ENCODE data around the gene TRAM2. TPM values are rescaled to one million over a fixed set of nuclear protein-coding genes. Genes with fewer than 3 reads are reported as not detected.

TRAM2 gene
- total RNA-seq, 1 experiment from 2014 or later = 21.3 TPM

- Histone ChIP-seq H3K9me2 (ENCODE audit: insufficient read depth) (no peaks in the 10 kb centered on the region), H3K79me2 (ENCODE audit: insufficient read depth, low read length) (peaks cover 14% of the 10 kb centered on the region; the same call in 1 of the 2 replicates), H4K20me1 (ENCODE audit: insufficient read depth) (no peaks in the 10 kb centered on the region), H2AFZ (ENCODE audit: low read depth, low read length, poor library complexity, severe bottlenecking) (no peak overlapping the region), H3K4me3 (replicated peaks in 1 of 2; ENCODE audit: low read depth in 1 of 2, low read length in 2 of 2) (no peak overlapping the region), H3K27me3 (ENCODE audit: insufficient read depth, low read length) (no peaks in the 10 kb centered on the region), H3K9ac (ENCODE audit: low read length) (no peak overlapping the region), H3K4me1 (ENCODE audit: control insufficient read depth in 1 of 2, insufficient read depth in 2 of 2, low read length in 2 of 2) (peaks cover 0 to 10% of the 10 kb centered on the region in 2 experiments; a peak in 1 of 4 replicates), H3K9me3 (ENCODE audit: control insufficient read depth in 1 of 2, insufficient read depth in 1 of 2, low read depth in 1 of 2, low read length in 2 of 2) (no peaks in the 10 kb centered on the region), H3K27ac (ENCODE audit: low read depth, low read length) (no peak overlapping the region), H3K4me2 (ENCODE audit: low read length) (no peak overlapping the region), H3K36me3 (ENCODE audit: control insufficient read depth in 1 of 2, insufficient read depth in 2 of 2, low read length in 2 of 2) (no peaks in the 10 kb centered on the region)
- no TSS peak for BruUV-seq (replicated peaks)
- ChIA-PET RAD21 (ENCODE audit: low non-redundant PET in 1 of 2, low total read pairs in 2 of 2, uncharacterized antibody in 2 of 2, unreplicated experiment in 2 of 2) (no interaction called here), CTCF (no interaction called here), POLR2A (no interaction called here)
- no peak for TF ChIP-seq POLR2A (IDR thresholded peaks at IDR 0.05; ENCODE audit: borderline replicate concordance, extremely low read depth, insufficient read depth, insufficient read length)
- TF ChIP-seq, protein P1, sequence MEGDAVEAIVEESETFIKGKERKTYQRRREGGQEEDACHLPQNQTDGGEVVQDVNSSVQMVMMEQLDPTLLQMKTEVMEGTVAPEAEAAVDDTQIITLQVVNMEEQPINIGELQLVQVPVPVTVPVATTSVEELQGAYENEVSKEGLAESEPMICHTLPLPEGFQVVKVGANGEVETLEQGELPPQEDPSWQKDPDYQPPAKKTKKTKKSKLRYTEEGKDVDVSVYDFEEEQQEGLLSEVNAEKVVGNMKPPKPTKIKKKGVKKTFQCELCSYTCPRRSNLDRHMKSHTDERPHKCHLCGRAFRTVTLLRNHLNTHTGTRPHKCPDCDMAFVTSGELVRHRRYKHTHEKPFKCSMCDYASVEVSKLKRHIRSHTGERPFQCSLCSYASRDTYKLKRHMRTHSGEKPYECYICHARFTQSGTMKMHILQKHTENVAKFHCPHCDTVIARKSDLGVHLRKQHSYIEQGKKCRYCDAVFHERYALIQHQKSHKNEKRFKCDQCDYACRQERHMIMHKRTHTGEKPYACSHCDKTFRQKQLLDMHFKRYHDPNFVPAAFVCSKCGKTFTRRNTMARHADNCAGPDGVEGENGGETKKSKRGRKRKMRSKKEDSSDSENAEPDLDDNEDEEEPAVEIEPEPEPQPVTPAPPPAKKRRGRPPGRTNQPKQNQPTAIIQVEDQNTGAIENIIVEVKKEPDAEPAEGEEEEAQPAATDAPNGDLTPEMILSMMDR (IDR thresholded peaks at IDR 0.05 in 2 of 3, conservative IDR thresholded peaks at IDR 0.05 in 1 of 3; ENCODE audit: borderline replicate concordance in 1 of 3, insufficient read depth in 1 of 3, low read depth in 2 of 3, low read length in 2 of 3) = no peak
- no peak for ATAC-seq
- intact Hi-C loops (cut with micrococcal nuclease) = no loop called here
- no peak for DNase-seq (ENCODE audit: low read depth, low spot score)
Observed at GRCh38 chr6:52537001-52537753, 39.7 kb downstream of the TRAM2 start.

- Histone ChIP-seq H3K27me3 (ENCODE audit: insufficient read depth, low read length) (no peaks in the 10 kb centered on the region), H2AFZ (ENCODE audit: low read depth, low read length, poor library complexity, severe bottlenecking) (no peak overlapping the region), H3K27ac (ENCODE audit: low read depth, low read length) (no peak overlapping the region), H3K4me1 (ENCODE audit: control insufficient read depth in 1 of 2, insufficient read depth in 2 of 2, low read length in 2 of 2) (peaks cover 0 to 10% of the 10 kb centered on the region in 2 experiments; a peak in 1 of 4 replicates), H3K4me2 (ENCODE audit: low read length) (no peak overlapping the region), H3K9me3 (ENCODE audit: control insufficient read depth in 1 of 2, insufficient read depth in 1 of 2, low read depth in 1 of 2, low read length in 2 of 2) (no peaks in the 10 kb centered on the region), H3K4me3 (replicated peaks in 1 of 2; ENCODE audit: low read depth in 1 of 2, low read length in 2 of 2) (no peak overlapping the region), H3K9ac (ENCODE audit: low read length) (no peak overlapping the region), H3K36me3 (ENCODE audit: control insufficient read depth in 1 of 2, insufficient read depth in 2 of 2, low read length in 2 of 2) (no peaks in the 10 kb centered on the region), H3K79me2 (ENCODE audit: insufficient read depth, low read length) (peaks cover 10% of the 10 kb centered on the region; the same call in 1 of the 2 replicates), H4K20me1 (ENCODE audit: insufficient read depth) (no peaks in the 10 kb centered on the region), H3K9me2 (ENCODE audit: insufficient read depth) (no peaks in the 10 kb centered on the region)
- BruUV-seq (replicated peaks) = no TSS peak
- ChIA-PET POLR2A (no interaction called here), RAD21 (ENCODE audit: low non-redundant PET in 1 of 2, low total read pairs in 2 of 2, uncharacterized antibody in 2 of 2, unreplicated experiment in 2 of 2) (no interaction called here), CTCF (no interaction called here)
- intact Hi-C loops (cut with micrococcal nuclease) = no loop called here
- no peak for ATAC-seq
- no peak for DNase-seq (ENCODE audit: low read depth, low spot score)
- TF ChIP-seq EGR1 (IDR thresholded peaks at IDR 0.05; ENCODE audit: low read depth) (no peak), POLR2A (IDR thresholded peaks at IDR 0.05; ENCODE audit: borderline replicate concordance, extremely low read depth, insufficient read depth, insufficient read length) (no peak), CEBPB (IDR thresholded peaks at IDR 0.05; ENCODE audit: low read depth) (no peak), REST (IDR thresholded peaks at IDR 0.05; ENCODE audit: low read depth) (no peak), YY1 (IDR thresholded peaks at IDR 0.05; ENCODE audit: extremely low read depth, insufficient replicate concordance, low read depth, low read length) (no peak), CBX3 (IDR thresholded peaks at IDR 0.05; ENCODE audit: low read depth) (no peak), ELF1 (IDR thresholded peaks at IDR 0.05; ENCODE audit: borderline replicate concordance, low read depth) (no peak), ZFX (IDR thresholded peaks at IDR 0.05) (no peak)
- TF ChIP-seq, protein P2, sequence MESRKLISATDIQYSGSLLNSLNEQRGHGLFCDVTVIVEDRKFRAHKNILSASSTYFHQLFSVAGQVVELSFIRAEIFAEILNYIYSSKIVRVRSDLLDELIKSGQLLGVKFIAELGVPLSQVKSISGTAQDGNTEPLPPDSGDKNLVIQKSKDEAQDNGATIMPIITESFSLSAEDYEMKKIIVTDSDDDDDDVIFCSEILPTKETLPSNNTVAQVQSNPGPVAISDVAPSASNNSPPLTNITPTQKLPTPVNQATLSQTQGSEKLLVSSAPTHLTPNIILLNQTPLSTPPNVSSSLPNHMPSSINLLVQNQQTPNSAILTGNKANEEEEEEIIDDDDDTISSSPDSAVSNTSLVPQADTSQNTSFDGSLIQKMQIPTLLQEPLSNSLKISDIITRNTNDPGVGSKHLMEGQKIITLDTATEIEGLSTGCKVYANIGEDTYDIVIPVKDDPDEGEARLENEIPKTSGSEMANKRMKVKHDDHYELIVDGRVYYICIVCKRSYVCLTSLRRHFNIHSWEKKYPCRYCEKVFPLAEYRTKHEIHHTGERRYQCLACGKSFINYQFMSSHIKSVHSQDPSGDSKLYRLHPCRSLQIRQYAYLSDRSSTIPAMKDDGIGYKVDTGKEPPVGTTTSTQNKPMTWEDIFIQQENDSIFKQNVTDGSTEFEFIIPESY (IDR thresholded peaks at IDR 0.05; ENCODE audit: extremely low read depth, insufficient replicate concordance, low read length) = no peak
Observed at GRCh38 chr6:52536424-52536916, 40.4 kb downstream of the TRAM2 start.
